Neural progenitor cell (in vitro differentiated cells): ENCODE data around the gene CENPO. TPM values are rescaled to one million over a fixed set of nuclear protein-coding genes. Genes with fewer than 3 reads are reported as not detected.

Source experiments
- DNase-seq: peaks from one replicate; pipeline ENCODE4 v3.0.0-alpha.2; 2016; ENCODE audit warnings: low spot score
- H2AFZ ChIP-seq: fragments of 200-600 bp; sonication (generic); replicated peaks from 2 replicates; pipeline ENCODE4 v1.6.1; 2016; ENCODE audit warnings: antibody characterized with exemption
- H3F3A ChIP-seq: fragments of 200-600 bp; sonication (generic); 2 replicates; pipeline ENCODE4 v1.6.1; 2016; ENCODE audit warnings: antibody characterized with exemption, low read depth
- H3K27ac ChIP-seq: fragments of 200-600 bp; sonication (generic); 2 replicates; pipeline ENCODE4 v1.5.1; 2016; ENCODE audit warnings: mild to moderate bottlenecking
- H3K27me3 ChIP-seq: fragments of 200-600 bp; sonication (generic); 2 replicates; pipeline ENCODE4 v1.6.1; 2016; ENCODE audit warnings: mild to moderate bottlenecking, moderate library complexity
- H3K36me3 ChIP-seq: fragments of 200-600 bp; sonication (generic); 2 replicates; pipeline ENCODE4 v1.5.1; 2016
- H3K4me1 ChIP-seq: fragments of 200-600 bp; sonication (generic); 2 replicates; pipeline ENCODE4 v1.6.1; 2016; ENCODE audit warnings: mixed run types
- H3K4me2 ChIP-seq: fragments of 200-600 bp; sonication (generic); 2 replicates; pipeline ENCODE4 v1.6.1; 2016
- H3K4me3 ChIP-seq: fragments of 200-600 bp; sonication (generic); 2 replicates; pipeline ENCODE4 v1.5.1; 2016
- H3K79me2 ChIP-seq: fragments of 200-600 bp; sonication (generic); 2 replicates; pipeline ENCODE4 v1.6.1; 2016; ENCODE audit warnings: low read depth
- H3K9ac ChIP-seq: fragments of 200-600 bp; sonication (generic); 2 replicates; pipeline ENCODE4 v1.6.1; 2016
- H3K9me3 ChIP-seq: fragments of 200-600 bp; sonication (generic); 2 replicates; pipeline ENCODE4 v1.5.1; 2016; ENCODE audit warnings: low read depth
- H4K20me1 ChIP-seq: fragments of 200-600 bp; sonication (generic); 2 replicates; pipeline ENCODE4 v1.6.1; 2016; ENCODE audit warnings: low read depth
- H3K27ac Mint-ChIP-seq: 3 replicates; pipeline ENCODE4 v1.8.0; 2021; ENCODE audit warnings: mixed read lengths
- H3K27me3 Mint-ChIP-seq: 2 replicates; pipeline ENCODE4 v1.8.0; 2022; ENCODE audit warnings: low read depth, mild to moderate bottlenecking, inconsistent platforms, moderate library complexity, mixed read lengths; ENCODE audit not compliant: insufficient read depth
- H3K36me3 Mint-ChIP-seq: 3 replicates; pipeline ENCODE4 v1.8.0; 2021; ENCODE audit warnings: mixed read lengths
- H3K4me1 Mint-ChIP-seq: 3 replicates; pipeline ENCODE4 v1.8.0; 2021; ENCODE audit warnings: mixed read lengths
- H3K4me3 Mint-ChIP-seq: 3 replicates; pipeline ENCODE4 v1.8.0; 2021; ENCODE audit warnings: mild to moderate bottlenecking, moderate library complexity, mixed read lengths
- H3K9me3 Mint-ChIP-seq: 3 replicates; pipeline ENCODE4 v1.8.0; 2020; ENCODE audit warnings: mixed read lengths
- EZH2 ChIP-seq: fragments of 200-600 bp; sonication (generic); IDR thresholded peaks from 2 replicates; pipeline ENCODE4 v1.6.1; 2017; ENCODE audit warnings: antibody characterized with exemption, mild to moderate bottlenecking, moderate library complexity
- EZH2phosphoT487 ChIP-seq: fragments of 200-600 bp; sonication (generic); IDR thresholded peaks from 2 replicates; pipeline ENCODE4 v1.6.1; 2017; ENCODE audit warnings: antibody characterized with exemption
- total RNA-seq: library from RNA; depleted of rRNA; stranded (reverse); fragments of >200 nt; gene quantifications from 2 replicates; pipeline ENCODE4 v1.2.3, GENCODE V29; 2015; ENCODE audit warnings: low replicate concordance
- TF ChIP-seq, protein P1 (sequence below): fragments of 200-600 bp; sonication (generic); IDR thresholded peaks from 2 replicates; pipeline ENCODE4 v1.5.1; 2017; ENCODE audit warnings: antibody characterized with exemption, mild to moderate bottlenecking

CENPO gene
- total RNA-seq, 1 donor from 2014 or later, result 50.6 TPM

DNA sequence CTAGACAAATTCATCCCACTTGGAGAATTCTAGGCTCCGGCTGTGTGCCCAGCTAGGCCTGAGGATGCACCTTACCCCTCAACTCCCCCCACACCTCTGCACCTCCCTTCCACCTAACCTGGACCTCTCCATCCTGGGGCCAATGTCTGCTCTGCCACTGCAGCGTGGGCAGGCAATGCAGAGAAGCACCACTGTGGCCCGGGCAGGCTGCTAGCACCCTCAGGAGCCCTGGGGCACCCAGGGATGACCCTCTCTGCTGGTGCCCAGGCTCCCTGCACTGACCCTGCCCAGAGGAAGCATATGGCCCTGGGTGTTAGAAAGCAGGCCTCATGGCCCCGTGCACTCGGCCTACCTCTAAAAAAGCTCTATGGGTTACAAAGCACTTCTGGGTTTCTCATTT lies 77.2 kb downstream of the CENPO start:
- H2AFZ ChIP-seq, result no peak overlapping the region
- no peaks in the 10 kb centered on the region for H3K9me3 ChIP-seq
- H3K79me2 ChIP-seq, result no peaks in the 10 kb centered on the region
- H3F3A ChIP-seq, result peaks cover 15% of the 10 kb centered on the region
- peak overlapping the region; percentile 82 for H3K27ac ChIP-seq
- DNase-seq, result no peak
- H3K27ac Mint-ChIP-seq, result no peak overlapping the region
- H3K4me3 Mint-ChIP-seq, result no peak overlapping the region
- no peaks in the 10 kb centered on the region for H3K36me3 ChIP-seq
- TF ChIP-seq, protein P1, sequence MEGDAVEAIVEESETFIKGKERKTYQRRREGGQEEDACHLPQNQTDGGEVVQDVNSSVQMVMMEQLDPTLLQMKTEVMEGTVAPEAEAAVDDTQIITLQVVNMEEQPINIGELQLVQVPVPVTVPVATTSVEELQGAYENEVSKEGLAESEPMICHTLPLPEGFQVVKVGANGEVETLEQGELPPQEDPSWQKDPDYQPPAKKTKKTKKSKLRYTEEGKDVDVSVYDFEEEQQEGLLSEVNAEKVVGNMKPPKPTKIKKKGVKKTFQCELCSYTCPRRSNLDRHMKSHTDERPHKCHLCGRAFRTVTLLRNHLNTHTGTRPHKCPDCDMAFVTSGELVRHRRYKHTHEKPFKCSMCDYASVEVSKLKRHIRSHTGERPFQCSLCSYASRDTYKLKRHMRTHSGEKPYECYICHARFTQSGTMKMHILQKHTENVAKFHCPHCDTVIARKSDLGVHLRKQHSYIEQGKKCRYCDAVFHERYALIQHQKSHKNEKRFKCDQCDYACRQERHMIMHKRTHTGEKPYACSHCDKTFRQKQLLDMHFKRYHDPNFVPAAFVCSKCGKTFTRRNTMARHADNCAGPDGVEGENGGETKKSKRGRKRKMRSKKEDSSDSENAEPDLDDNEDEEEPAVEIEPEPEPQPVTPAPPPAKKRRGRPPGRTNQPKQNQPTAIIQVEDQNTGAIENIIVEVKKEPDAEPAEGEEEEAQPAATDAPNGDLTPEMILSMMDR, result no peak
- TF ChIP-seq EZH2phosphoT487, result no peak
- TF ChIP-seq EZH2, result no peak
- no peak overlapping the region for H3K4me3 ChIP-seq
- no peaks in the 10 kb centered on the region for H3K27me3 Mint-ChIP-seq
- peaks cover 16% of the 10 kb centered on the region for H3K36me3 Mint-ChIP-seq
- no peaks in the 10 kb centered on the region for H3K27me3 ChIP-seq
- H3K4me2 ChIP-seq, result no peak overlapping the region
- no peak overlapping the region for H3K9ac ChIP-seq
- H3K4me1 Mint-ChIP-seq, result peaks cover 19% of the 10 kb centered on the region
- H3K9me3 Mint-ChIP-seq, result no peaks in the 10 kb centered on the region
- peaks cover 15% of the 10 kb centered on the region for H3K4me1 ChIP-seq
- H4K20me1 ChIP-seq, result no peaks in the 10 kb centered on the region

DNA sequence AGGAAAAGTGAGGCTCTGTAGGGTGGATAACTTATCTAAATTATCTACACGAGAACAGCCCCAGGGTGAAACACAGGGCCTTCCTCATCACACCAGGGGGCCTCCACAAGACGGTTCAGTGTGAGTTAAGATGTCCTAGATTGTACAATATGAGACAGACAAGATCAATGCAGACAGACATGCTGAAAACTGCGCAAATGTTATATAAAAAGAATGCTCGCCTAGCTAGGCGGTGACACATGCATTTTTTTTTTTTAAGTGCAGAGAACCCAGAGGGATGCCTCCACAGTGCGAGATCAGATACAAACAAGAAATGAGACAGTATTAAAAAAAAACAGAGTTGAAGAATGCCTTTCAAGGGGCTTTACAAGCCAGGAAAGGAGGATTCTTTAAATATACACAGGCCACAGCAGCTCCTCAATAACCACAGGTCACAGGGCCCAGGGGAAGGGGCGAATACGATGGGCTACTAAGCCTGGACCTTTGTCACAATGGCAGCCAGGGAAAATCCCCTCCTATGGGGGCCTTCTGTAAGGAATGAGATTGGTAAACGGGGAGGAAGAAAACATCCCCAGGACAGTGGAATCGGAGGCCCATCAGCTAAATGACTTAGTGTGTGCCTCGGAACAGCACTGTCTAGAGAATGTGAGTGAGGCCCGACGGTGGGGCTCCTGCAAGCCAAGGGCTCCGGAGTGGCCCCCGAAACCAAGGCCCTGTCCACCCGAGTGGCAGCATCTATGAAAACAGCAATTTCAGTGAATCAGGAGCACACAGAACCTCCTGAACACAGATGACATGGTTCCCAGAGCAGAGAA lies 77.9 kb downstream of the CENPO start:
- Mint-ChIP-seq H3K27ac (peak overlapping the region; percentile 86), H3K4me3 (no peak overlapping the region), H3K36me3 (peaks cover 14% of the 10 kb centered on the region), H3K27me3 (no peaks in the 10 kb centered on the region), H3K4me1 (peaks cover 19% of the 10 kb centered on the region), H3K9me3 (no peaks in the 10 kb centered on the region)
- Histone ChIP-seq H3F3A (peaks cover 15% of the 10 kb centered on the region), H4K20me1 (no peaks in the 10 kb centered on the region), H2AFZ (no peak overlapping the region), H3K27me3 (no peaks in the 10 kb centered on the region), H3K27ac (peak overlapping the region; percentile 82), H3K9me3 (no peaks in the 10 kb centered on the region), H3K9ac (no peak overlapping the region), H3K4me1 (peaks cover 15% of the 10 kb centered on the region), H3K4me3 (no peak overlapping the region), H3K79me2 (no peaks in the 10 kb centered on the region), H3K36me3 (no peaks in the 10 kb centered on the region), H3K4me2 (peak overlapping the region; percentile 47)
- peak; percentile 67 for DNase-seq
- no peak for TF ChIP-seq EZH2
- TF ChIP-seq, protein P1, result no peak

DNA sequence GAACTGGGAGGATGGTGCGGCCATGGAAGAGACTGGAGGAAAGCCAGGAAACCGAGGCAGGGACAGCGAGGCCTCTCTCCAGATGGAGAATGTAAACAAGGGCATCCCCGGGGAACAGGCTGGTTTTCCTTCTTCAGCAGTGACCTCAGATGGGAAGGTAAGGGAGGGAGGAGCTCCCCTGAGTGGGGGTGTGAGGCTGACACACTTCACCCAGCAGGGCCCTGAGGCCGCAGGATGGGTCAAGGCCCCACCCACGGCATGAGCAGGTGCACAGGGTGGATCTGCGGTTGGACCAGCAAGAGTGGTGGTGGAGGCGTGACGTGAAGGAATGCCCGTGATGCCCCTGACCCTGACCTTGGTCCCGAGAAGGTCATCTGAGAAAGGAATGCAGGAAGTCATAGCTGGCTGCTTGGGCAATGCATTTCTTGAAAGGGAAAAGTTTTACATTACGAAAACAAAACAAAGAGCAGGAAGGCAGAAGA lies 78.7 kb downstream of the CENPO start:
- Mint-ChIP-seq H3K27ac (peak overlapping the region; percentile 86), H3K4me3 (no peak overlapping the region), H3K4me1 (peaks cover 19% of the 10 kb centered on the region), H3K9me3 (no peaks in the 10 kb centered on the region), H3K36me3 (peaks cover 11% of the 10 kb centered on the region), H3K27me3 (no peaks in the 10 kb centered on the region)
- Histone ChIP-seq H3K9ac (no peak overlapping the region), H3K27me3 (no peaks in the 10 kb centered on the region), H3K27ac (no peak overlapping the region), H4K20me1 (no peaks in the 10 kb centered on the region), H3K79me2 (no peaks in the 10 kb centered on the region), H3K36me3 (no peaks in the 10 kb centered on the region), H3K4me3 (no peak overlapping the region), H2AFZ (no peak overlapping the region), H3K4me2 (no peak overlapping the region), H3F3A (peaks cover 15% of the 10 kb centered on the region), H3K4me1 (peaks cover 15% of the 10 kb centered on the region), H3K9me3 (no peaks in the 10 kb centered on the region)
- TF ChIP-seq, protein P1, result no peak
- TF ChIP-seq EZH2, result no peak
- no peak for TF ChIP-seq EZH2phosphoT487
- no peak for DNase-seq

Other genes starting within 250 kb of the CENPO start
- 41.6 and 59.5 TPM in 2 replicates for gene PTRHD1, start within 50 bp of the CENPO start, total RNA-seq
- gene ADCY3, start 126.8 kb downstream of the CENPO start, total RNA-seq, result 25.3 and 28.9 TPM in 2 replicates
- gene DNAJC27, start 178.5 kb downstream of the CENPO start, total RNA-seq, result 11.0 and 19.1 TPM in 2 replicates
- 17.2 and 21.2 TPM in 2 replicates for gene EFR3B, start 248.7 kb downstream of the CENPO start, total RNA-seq